Measurements from ENCODE around the gene ZMYND15. TPM values are rescaled to one million over a fixed set of nuclear protein-coding genes. Genes with fewer than 3 reads are reported as not detected.

Gene ZMYND15
- total and polyA plus RNA-seq, 2 donors (not counting 3 experiments of a cell fraction or from before 2014, with no cell fraction given) = 0.12 to 0.44 TPM

DNA sequence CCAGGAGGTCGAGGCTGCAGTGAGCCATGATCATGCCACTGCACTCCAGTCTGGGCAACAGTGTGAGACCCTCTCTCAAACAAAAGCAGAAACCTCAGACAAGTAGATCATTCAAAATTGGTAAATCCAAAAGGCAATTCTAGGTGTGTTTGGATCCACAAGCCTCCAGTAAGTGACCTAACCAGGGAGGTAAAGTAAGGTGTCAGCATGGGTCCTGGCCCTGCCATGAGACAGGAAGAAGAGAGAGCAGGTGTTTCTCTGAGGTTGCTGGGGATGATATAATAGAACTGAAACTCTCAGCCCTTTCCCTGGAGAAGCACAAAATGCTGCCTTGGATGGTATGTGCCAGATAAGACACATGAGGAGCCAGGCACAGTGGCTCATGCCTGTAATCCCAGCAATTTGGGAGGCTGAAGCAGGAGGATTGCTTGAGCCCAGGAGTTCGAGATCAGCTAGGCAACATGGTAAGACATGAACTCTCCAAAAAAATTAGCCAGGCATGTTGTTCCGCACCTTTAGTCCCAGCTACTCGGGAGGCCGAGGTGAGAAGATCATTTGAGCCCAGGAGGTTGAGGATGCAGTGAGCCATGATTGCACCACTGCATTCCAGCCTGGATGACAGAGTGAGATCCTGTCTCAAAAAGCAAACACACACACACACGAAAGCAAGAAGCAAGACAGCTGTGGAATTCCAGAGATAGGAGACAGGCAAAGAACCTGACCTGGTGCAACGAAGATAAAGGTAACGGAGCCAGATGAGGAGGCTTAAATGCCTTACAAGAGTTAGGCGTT lies 38.5 kb downstream of the ZMYND15 start:
- intact Hi-C loops (cut with micrococcal nuclease) (no loop called here), dilution Hi-C loops (cut with MboI; ENCODE audit: extremely low pct_ligation_motif_present, low sequenced_read_pairs) (no loop called here)
- BruUV-seq (replicated peaks) = no TSS peak
- Histone ChIP-seq H3K4me2 (ENCODE audit: insufficient read depth, low read length) (no peak overlapping the region), H2AFZ (ENCODE audit: low read depth, low read length) (no peak overlapping the region), H4K20me1 (replicated peaks; ENCODE audit: control insufficient read depth, extremely low read depth, insufficient read depth, low read length) (no peaks in the 10 kb centered on the region), H3K4me1 (ENCODE audit: control insufficient read depth, extremely low read depth, insufficient read depth, low read length) (no peaks in the 10 kb centered on the region), H3K9me3 (replicated peaks; ENCODE audit: control insufficient read depth, insufficient read depth, low read length) (no peaks in the 10 kb centered on the region), H3K79me2 (ENCODE audit: control insufficient read depth, insufficient read depth, low read length) (no peaks in the 10 kb centered on the region), H3K27me3 (ENCODE audit: control insufficient read depth in 2 of 2, insufficient read depth in 2 of 2, low read length in 2 of 2) (peaks cover 7 to 11% of the 10 kb centered on the region in 2 experiments), H3K36me3 (ENCODE audit: control insufficient read depth in 2 of 2, extremely low read depth in 1 of 2, insufficient read depth in 2 of 2, low read length in 2 of 2) (no peaks in the 10 kb centered on the region), H3K27ac (ENCODE audit: insufficient read depth, low read depth, low read length) (no peak overlapping the region), H3K9me1 (replicated peaks; ENCODE audit: control insufficient read depth, extremely low read depth, insufficient read depth, low read length) (no peaks in the 10 kb centered on the region), H3K4me3 (replicated peaks in 1 of 3; ENCODE audit: insufficient read depth in 1 of 3, low read depth in 1 of 3, low read length in 3 of 3) (no peak overlapping the region), H3K9ac (replicated peaks; ENCODE audit: extremely low read depth, insufficient read depth, low read length) (no peak overlapping the region)
- ChIA-PET POLR2A (no interaction called here), CTCF (interaction anchor here (1.2 to 2.6 kb wide), 4 partner anchors 7 to 125 kb away, joined by 4 to 13 read pairs (median 6); partner anchors contain the start of genes CHRNE and TM4SF5)
- FAIRE-seq = no peak
- TF ChIP-seq POLR2A (IDR thresholded peaks at IDR 0.05; ENCODE audit: low read depth, low read length) (no peak), POLR2AphosphoS5 (IDR thresholded peaks at IDR 0.05; ENCODE audit: insufficient read depth, low read depth, low read length) (no peak), JUN (IDR thresholded peaks at IDR 0.05; ENCODE audit: borderline replicate concordance, insufficient read depth, insufficient read length, low read depth) (no peak), EZH2 (IDR thresholded peaks at IDR 0.05; ENCODE audit: borderline replicate concordance, low read depth, low read length, severe bottlenecking) (no peak), MYC (IDR thresholded peaks at IDR 0.05; ENCODE audit: low read depth, low read length) (no peak), GATA2 (IDR thresholded peaks at IDR 0.05; ENCODE audit: insufficient read depth, insufficient read length, low read depth, low read length) (no peak), FOS (IDR thresholded peaks at IDR 0.05; ENCODE audit: borderline replicate concordance, insufficient read depth, low read length) (no peak)
- TF ChIP-seq, protein P1, sequence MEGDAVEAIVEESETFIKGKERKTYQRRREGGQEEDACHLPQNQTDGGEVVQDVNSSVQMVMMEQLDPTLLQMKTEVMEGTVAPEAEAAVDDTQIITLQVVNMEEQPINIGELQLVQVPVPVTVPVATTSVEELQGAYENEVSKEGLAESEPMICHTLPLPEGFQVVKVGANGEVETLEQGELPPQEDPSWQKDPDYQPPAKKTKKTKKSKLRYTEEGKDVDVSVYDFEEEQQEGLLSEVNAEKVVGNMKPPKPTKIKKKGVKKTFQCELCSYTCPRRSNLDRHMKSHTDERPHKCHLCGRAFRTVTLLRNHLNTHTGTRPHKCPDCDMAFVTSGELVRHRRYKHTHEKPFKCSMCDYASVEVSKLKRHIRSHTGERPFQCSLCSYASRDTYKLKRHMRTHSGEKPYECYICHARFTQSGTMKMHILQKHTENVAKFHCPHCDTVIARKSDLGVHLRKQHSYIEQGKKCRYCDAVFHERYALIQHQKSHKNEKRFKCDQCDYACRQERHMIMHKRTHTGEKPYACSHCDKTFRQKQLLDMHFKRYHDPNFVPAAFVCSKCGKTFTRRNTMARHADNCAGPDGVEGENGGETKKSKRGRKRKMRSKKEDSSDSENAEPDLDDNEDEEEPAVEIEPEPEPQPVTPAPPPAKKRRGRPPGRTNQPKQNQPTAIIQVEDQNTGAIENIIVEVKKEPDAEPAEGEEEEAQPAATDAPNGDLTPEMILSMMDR (IDR thresholded peaks at IDR 0.05; ENCODE audit: extremely low read depth in 1 of 2, insufficient read depth in 1 of 2, low read depth in 1 of 2, low read length in 2 of 2) = no peak
- TF ChIP-seq, protein P2, sequence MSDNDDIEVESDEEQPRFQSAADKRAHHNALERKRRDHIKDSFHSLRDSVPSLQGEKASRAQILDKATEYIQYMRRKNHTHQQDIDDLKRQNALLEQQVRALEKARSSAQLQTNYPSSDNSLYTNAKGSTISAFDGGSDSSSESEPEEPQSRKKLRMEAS (IDR thresholded peaks at IDR 0.05; ENCODE audit: insufficient read depth, insufficient read length) = no peak
- DNase-seq (ENCODE audit: low read depth, low spot score) = no peak
